GM21825 (cell line): ENCODE data around the gene EDRF1.
"Not testable (repeated sequence)": the region's sequence is repeated elsewhere in the genome, so short reads cannot be mapped to it uniquely, and the experiment has no call there.

Source experiments
- ATAC-seq: cut with Tn5 transposase; IDR thresholded peaks from one replicate; pipeline ENCODE4 v1.9.1; 2021; ENCODE audit warnings: mild to moderate bottlenecking, moderate library complexity; ENCODE audit not compliant: unreplicated experiment

The EDRF1 gene

GRCh38 chr10:125719173-125720001, at the start of gene EDRF1:
Gene EDRF1 (plus strand): TSS chr10:125719709. CDS start chr10:125719808, 99 bp downstream.
- ATAC-seq = peak; percentile 94

- no peak for ATAC-seq
These were observed 46.6 kb upstream of the EDRF1 start for GRCh38 chr10:125672884-125673283.

GRCh38 chr10:125679436-125679835, 40.1 kb upstream of the EDRF1 start:
- ATAC-seq = no peak

GRCh38 chr10:125683063-125683462, 36.4 kb upstream of the EDRF1 start, which contains the start of gene TEX36:
Gene TEX36 (minus strand): TSS chr10:125683163. CDS start chr10:125682989, 174 bp downstream.
- no peak for ATAC-seq

- no peak for ATAC-seq
These were observed 35.7 kb upstream of the EDRF1 start for GRCh38 chr10:125683821-125684220.

GRCh38 chr10:125684581-125684980, 34.9 kb upstream of the EDRF1 start:
- ATAC-seq = no peak

- ATAC-seq = no peak
These were observed 31.9 kb upstream of the EDRF1 start for GRCh38 chr10:125687507-125688185.

GRCh38 chr10:125689955-125690569, 29.4 kb upstream of the EDRF1 start:
- no peak for ATAC-seq

- ATAC-seq = no peak
These were observed 28.1 kb upstream of the EDRF1 start for GRCh38 chr10:125691160-125691981.

- ATAC-seq = no peak
These were observed 27.3 kb upstream of the EDRF1 start for GRCh38 chr10:125692196-125692595.

GRCh38 chr10:125692601-125693523, 26.6 kb upstream of the EDRF1 start:
- ATAC-seq = no peak

- ATAC-seq = no peak
These were observed 26.0 kb upstream of the EDRF1 start for GRCh38 chr10:125693524-125693847.

GRCh38 chr10:125694883-125695282, 24.6 kb upstream of the EDRF1 start:
- ATAC-seq = no peak

- ATAC-seq = not testable (repeated sequence)
These were observed 22.6 kb upstream of the EDRF1 start for GRCh38 chr10:125696884-125697283.

- ATAC-seq = no peak
These were observed 21.0 kb upstream of the EDRF1 start for GRCh38 chr10:125698481-125698998.

GRCh38 chr10:125699562-125700143, 19.9 kb upstream of the EDRF1 start:
- ATAC-seq = no peak

- ATAC-seq = no peak
These were observed 19.1 kb upstream of the EDRF1 start for GRCh38 chr10:125700355-125700911.

- ATAC-seq = peak; percentile 91
These were observed 11.7 kb upstream of the EDRF1 start for GRCh38 chr10:125707541-125708468.
